Activated CD4-positive, alpha-beta T cell treated with anti-CD3 and anti-CD28 coated beads, Interleukin-2, amount 10 ng/mL, durations not matched to agents 7 days and 5 days (primary cell): ENCODE results near the gene PITPNM1. TPM values are rescaled to one million over a fixed set of nuclear protein-coding genes. Genes with fewer than 3 reads are reported as not detected.
"Not testable (repeated sequence)": the region's sequence is repeated elsewhere in the genome, so short reads cannot be mapped to it uniquely, and the experiment has no call there.

Experiments used
- CTCF ChIA-PET: fragments of 350-600 bp; sonication (Branson Sonifier 250); formaldehyde crosslinking; loops from one replicate; lab custom pipeline; 2021; ENCODE audit warnings: antibody characterized with exemption; lab: Charles Lee
- POLR2A ChIA-PET: fragments of 350-600 bp; sonication (Branson Sonifier 250); formaldehyde crosslinking; loops from one replicate; lab custom pipeline; 2021; ENCODE audit warnings: antibody characterized with exemption; lab: Charles Lee
- DNase-seq: peaks from one replicate; pipeline ENCODE4 v3.0.0-alpha.2; 2020
- H3K27ac Mint-ChIP-seq: one replicate; pipeline ENCODE4 v1.8.0; 2021; ENCODE audit warnings: mild to moderate bottlenecking, moderate library complexity, mixed read lengths
- H3K27me3 Mint-ChIP-seq: one replicate; pipeline ENCODE4 v1.8.0; 2021; ENCODE audit warnings: mixed read lengths
- H3K36me3 Mint-ChIP-seq: one replicate; pipeline ENCODE4 v1.8.0; 2021; ENCODE audit warnings: low read depth, mixed read lengths
- H3K4me1 Mint-ChIP-seq: one replicate; pipeline ENCODE4 v1.8.0; 2021; ENCODE audit warnings: mixed read lengths
- H3K4me3 Mint-ChIP-seq: one replicate; pipeline ENCODE4 v1.8.0; 2021; ENCODE audit warnings: mild to moderate bottlenecking, moderate library complexity, mixed read lengths
- H3K9me3 Mint-ChIP-seq: one replicate; pipeline ENCODE4 v1.8.0; 2021; ENCODE audit warnings: mixed read lengths
- total RNA-seq, 2 experiments: library from RNA; stranded (reverse); gene quantifications; one replicate each; pipeline ENCODE4 v1.2.3, GENCODE V29; 2021

The PITPNM1 gene
- total RNA-seq, 2 experiments from 2014 or later: 100 to 110 TPM

- H3K36me3 Mint-ChIP-seq: peaks cover 55% of the 10 kb centered on the region
- CTCF ChIA-PET: interaction anchor here (1.1 to 1.9 kb wide), 3 partner anchors 16 to 85 kb away, joined by 3 to 7 read pairs (median 5); partner anchors contain the start of genes PITPNM1, PTPRCAP and TBC1D10C
- H3K27me3 Mint-ChIP-seq: no peaks in the 10 kb centered on the region
- POLR2A ChIA-PET: no interaction called here
- peak overlapping the region; percentile 41 for H3K27ac Mint-ChIP-seq
- H3K4me1 Mint-ChIP-seq: peaks cover 45% of the 10 kb centered on the region
- no peak overlapping the region for H3K4me3 Mint-ChIP-seq
- H3K9me3 Mint-ChIP-seq: no peaks in the 10 kb centered on the region
- no peak for DNase-seq
Measured at GRCh38 chr11:67489203-67489884, 15.8 kb downstream of the PITPNM1 start.

GRCh38 chr11:67486481-67487195 is 18.5 kb downstream of the PITPNM1 start:
- H3K9me3 Mint-ChIP-seq: no peaks in the 10 kb centered on the region
- no peaks in the 10 kb centered on the region for H3K27me3 Mint-ChIP-seq
- peak overlapping the region; percentile 86 for H3K4me3 Mint-ChIP-seq
- ChIA-PET POLR2A (interaction anchor here (0.6 to 1.6 kb wide), 2 partner anchors 50 to 89 kb away, joined by 3 read pairs; no protein-coding TSS in a partner anchor), CTCF (interaction anchor here (1.1 to 1.5 kb wide), 3 partner anchors 31 to 137 kb away, joined by 3 to 5 read pairs (median 3); no protein-coding TSS in a partner anchor)
- H3K4me1 Mint-ChIP-seq: peaks cover 58% of the 10 kb centered on the region
- no peak for DNase-seq
- H3K36me3 Mint-ChIP-seq: peaks cover 50% of the 10 kb centered on the region
- peak overlapping the region; percentile 99 for H3K27ac Mint-ChIP-seq

GRCh38 chr11:67485873-67486361 is 19.2 kb downstream of the PITPNM1 start:
- POLR2A ChIA-PET: interaction anchor here (1.6 kb wide), 1 partner anchor 49 kb away, joined by 3 read pairs; no protein-coding TSS in a partner anchor
- not testable (repeated sequence) for H3K9me3 Mint-ChIP-seq, H3K27me3 Mint-ChIP-seq
- CTCF ChIA-PET: interaction anchor here (1.1 to 1.5 kb wide), 4 partner anchors 20 to 136 kb away, joined by 3 to 5 read pairs (median 4); partner anchors contain the start of gene PITPNM1
- H3K36me3 Mint-ChIP-seq: peaks cover 46% of the 10 kb centered on the region
- peaks cover 58% of the 10 kb centered on the region for H3K4me1 Mint-ChIP-seq
- peak overlapping the region; percentile 99 for H3K27ac Mint-ChIP-seq
- H3K4me3 Mint-ChIP-seq: peak overlapping the region; percentile 86
- DNase-seq: peak; percentile 60

GRCh38 chr11:67484847-67485311 is 20.3 kb downstream of the PITPNM1 start:
- H3K4me1 Mint-ChIP-seq: peaks cover 58% of the 10 kb centered on the region
- no peaks in the 10 kb centered on the region for H3K27me3 Mint-ChIP-seq
- peak overlapping the region; percentile 86 for H3K4me3 Mint-ChIP-seq
- ChIA-PET POLR2A (interaction anchor here (0.9 kb wide), 1 partner anchor 56 kb away, joined by 4 read pairs; no protein-coding TSS in a partner anchor), CTCF (interaction anchor here (0.9 to 1.6 kb wide), 5 partner anchors 18 to 84 kb away, joined by 3 to 4 read pairs (median 4); partner anchors contain the start of gene PITPNM1)
- H3K36me3 Mint-ChIP-seq: peaks cover 44% of the 10 kb centered on the region
- no peaks in the 10 kb centered on the region for H3K9me3 Mint-ChIP-seq
- peak overlapping the region; percentile 99 for H3K27ac Mint-ChIP-seq
- peak; percentile 70 for DNase-seq

- Mint-ChIP-seq H3K4me1 (peaks cover 56% of the 10 kb centered on the region), H3K36me3 (peaks cover 40% of the 10 kb centered on the region), H3K27me3 (no peaks in the 10 kb centered on the region), H3K9me3 (no peaks in the 10 kb centered on the region), H3K4me3 (peak overlapping the region; percentile 86), H3K27ac (peak overlapping the region; percentile 99)
- peak; percentile 68 for DNase-seq
- POLR2A ChIA-PET: interaction anchor here (0.9 to 1.2 kb wide), 2 partner anchors 55 to 146 kb away, joined by 3 to 4 read pairs; partner anchors contain the start of gene NUDT8
- CTCF ChIA-PET: interaction anchor here (0.9 to 2.0 kb wide), 5 partner anchors 16 to 83 kb away, joined by 3 to 10 read pairs (median 4); partner anchors contain the start of genes PPP1CA and TMEM134
Measured at GRCh38 chr11:67483831-67484665, 21.1 kb downstream of the PITPNM1 start.

- ChIA-PET CTCF (interaction anchor here (0.5 to 2.0 kb wide), 6 partner anchors 15 to 161 kb away, joined by 4 to 10 read pairs (median 4); partner anchors contain the start of genes PPP1CA and TMEM134), POLR2A (interaction anchor here (0.6 to 1.2 kb wide), 5 partner anchors 9 to 147 kb away, joined by 3 read pairs; partner anchors contain the start of genes NUDT8 and PTPRCAP)
- H3K36me3 Mint-ChIP-seq: peaks cover 31% of the 10 kb centered on the region
- H3K4me1 Mint-ChIP-seq: peaks cover 48% of the 10 kb centered on the region
- H3K27ac Mint-ChIP-seq: peak within 1 kb of the TSS; percentile 99
- no peaks in the 10 kb centered on the region for H3K9me3 Mint-ChIP-seq
- no peaks in the 10 kb centered on the region for H3K27me3 Mint-ChIP-seq
- peak within 1 kb of the TSS; percentile 86 for H3K4me3 Mint-ChIP-seq
- peak; percentile 99 for DNase-seq
Measured at GRCh38 chr11:67482827-67483798, 22.1 kb downstream of the PITPNM1 start, which contains the start of gene AIP. AIP (plus strand) TSS chr11:67483026; CDS start chr11:67483159, 133 bp downstream.

- Mint-ChIP-seq H3K9me3 (no peaks in the 10 kb centered on the region), H3K36me3 (peaks cover 24% of the 10 kb centered on the region), H3K27ac (peak overlapping the region; percentile 99), H3K4me1 (peaks cover 40% of the 10 kb centered on the region), H3K4me3 (peak overlapping the region; percentile 86), H3K27me3 (no peaks in the 10 kb centered on the region)
- ChIA-PET CTCF (interaction anchor here (0.5 to 2.0 kb wide), 12 partner anchors 15 to 320 kb away, joined by 3 to 10 read pairs (median 4); partner anchors contain the start of genes PPP1CA and TMEM134), POLR2A (interaction anchor here (0.6 to 1.1 kb wide), 4 partner anchors 8 to 46 kb away, joined by 3 read pairs; partner anchors contain the start of gene PTPRCAP)
- DNase-seq: no peak
Measured at GRCh38 chr11:67482275-67482826, 22.8 kb downstream of the PITPNM1 start.

GRCh38 chr11:67477344-67478050 is 27.7 kb downstream of the PITPNM1 start:
- POLR2A ChIA-PET, H3K4me3 Mint-ChIP-seq, DNase-seq, H3K4me1 Mint-ChIP-seq, H3K9me3 Mint-ChIP-seq, H3K36me3 Mint-ChIP-seq, H3K27ac Mint-ChIP-seq, H3K27me3 Mint-ChIP-seq: not testable (repeated sequence)
- CTCF ChIA-PET: interaction anchor here (1.0 to 1.3 kb wide), 4 partner anchors 9 to 132 kb away, joined by 3 to 5 read pairs (median 3); no protein-coding TSS in a partner anchor

GRCh38 chr11:67476692-67477091 is 28.5 kb downstream of the PITPNM1 start:
- not testable (repeated sequence) for H3K4me3 Mint-ChIP-seq
- CTCF ChIA-PET: interaction anchor here (0.8 to 1.3 kb wide), 5 partner anchors 8 to 131 kb away, joined by 3 to 5 read pairs (median 3); no protein-coding TSS in a partner anchor

GRCh38 chr11:67472882-67473281 is 32.3 kb downstream of the PITPNM1 start:
- Mint-ChIP-seq H3K9me3 (no peaks in the 10 kb centered on the region), H3K27ac (no peak overlapping the region), H3K36me3 (no peaks in the 10 kb centered on the region), H3K4me1 (peaks cover 17% of the 10 kb centered on the region), H3K4me3 (no peak overlapping the region), H3K27me3 (no peaks in the 10 kb centered on the region)
- no peak for DNase-seq
- ChIA-PET POLR2A (no interaction called here), CTCF (no interaction called here)

More at GRCh38 chr11:67476692-67477091, 28.5 kb downstream of the PITPNM1 start:
- H3K36me3 Mint-ChIP-seq, H3K27ac Mint-ChIP-seq, POLR2A ChIA-PET, H3K9me3 Mint-ChIP-seq, H3K27me3 Mint-ChIP-seq, H3K4me1 Mint-ChIP-seq, DNase-seq: not testable (repeated sequence)
